GM21526 (cell line): ENCODE measurements around the gene UCP2.
"Not testable (repeated sequence)": the region's sequence is repeated elsewhere in the genome, so short reads cannot be mapped to it uniquely, and the experiment has no call there.

Experiments used
- ATAC-seq: cut with Tn5 transposase; IDR thresholded peaks from one replicate; pipeline ENCODE4 v1.9.1; 2021; ENCODE audit warnings: moderate library complexity; ENCODE audit not compliant: unreplicated experiment, low FRiP score

The UCP2 gene

GRCh38 chr11:73949246-73949645 is 33.4 kb downstream of the UCP2 start:
- no peak for ATAC-seq

GRCh38 chr11:73946798-73947458 is 35.7 kb downstream of the UCP2 start:
- ATAC-seq = no peak

DNA sequence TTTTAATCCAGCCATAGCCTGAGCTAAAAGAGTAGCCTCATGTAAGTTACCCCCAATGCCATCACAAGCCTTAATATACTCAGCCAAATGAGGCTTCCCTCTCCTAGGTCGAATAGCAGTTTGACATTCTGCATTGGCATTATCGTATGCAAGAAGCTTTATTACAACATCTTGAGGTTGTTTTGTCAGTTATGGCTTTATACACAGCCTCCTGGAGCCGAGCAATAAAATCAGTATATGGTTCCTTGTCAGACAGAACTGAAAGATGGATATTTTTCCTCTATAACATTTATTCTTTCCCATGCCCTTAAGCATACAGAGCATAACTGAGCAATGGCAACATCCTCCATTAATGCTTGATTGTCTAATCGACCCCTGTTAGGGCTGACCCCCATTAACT is 37.2 kb downstream of the UCP2 start:
- ATAC-seq = no peak

DNA sequence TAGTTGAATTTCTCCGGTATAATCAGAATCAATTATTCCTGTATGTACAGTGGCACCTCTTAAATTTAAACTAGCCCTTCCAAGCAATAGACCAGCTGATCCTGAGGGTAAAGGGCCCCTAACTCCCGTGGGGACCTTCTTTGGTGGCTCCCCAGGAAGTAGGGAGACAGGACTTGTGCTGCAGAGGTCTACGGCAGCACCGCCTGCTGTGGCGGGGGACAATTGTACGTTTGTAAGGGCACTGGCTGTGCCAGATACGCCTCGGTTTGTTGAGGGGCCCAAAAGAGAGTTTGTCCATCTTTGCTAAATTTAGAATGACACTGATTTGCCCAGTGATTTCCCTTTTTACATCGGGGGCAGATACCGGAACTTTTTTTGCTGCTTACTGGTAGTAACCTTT is 37.7 kb downstream of the UCP2 start:
- ATAC-seq = no peak

DNA sequence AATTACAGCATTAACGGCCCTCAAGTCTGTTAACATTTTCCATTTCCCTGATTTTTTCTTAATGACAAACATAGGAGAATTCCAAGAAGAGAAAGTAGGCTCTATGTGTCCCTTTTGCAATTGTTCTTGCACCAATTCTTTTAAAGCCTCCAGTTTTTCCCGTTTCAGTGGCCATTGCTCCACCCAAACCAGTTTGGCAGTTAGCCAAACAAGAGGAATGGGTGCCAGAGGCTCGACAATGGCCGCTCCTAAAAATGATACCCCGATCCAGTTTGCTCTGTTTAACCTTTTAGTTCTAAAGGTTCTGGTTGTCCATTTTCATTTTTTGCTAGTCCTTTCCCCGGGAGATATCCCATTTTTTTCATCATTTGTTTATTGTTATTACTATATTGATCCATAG is 38.6 kb downstream of the UCP2 start:
- ATAC-seq = no peak

DNA sequence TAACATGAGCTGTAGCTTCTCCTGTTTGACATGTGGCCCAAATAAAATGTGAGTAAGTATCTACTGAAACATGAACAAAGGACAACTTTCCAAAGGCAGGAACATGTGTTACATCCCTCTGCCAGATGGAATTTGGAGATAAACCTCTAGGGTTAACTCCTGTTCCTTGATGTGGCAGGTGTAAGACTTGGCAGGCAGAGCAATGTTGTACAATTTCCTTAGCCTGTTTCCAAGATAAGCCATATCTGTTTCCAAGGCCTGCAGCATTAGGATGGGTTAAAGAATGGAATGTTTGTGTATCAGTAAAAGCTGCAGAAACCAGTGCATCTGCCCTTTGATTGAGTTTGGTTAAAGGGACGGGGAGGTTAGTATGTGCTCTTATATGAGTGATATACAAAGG is 40.6 kb downstream of the UCP2 start:
- ATAC-seq = no peak

GRCh38 chr11:73940801-73941570 is 41.7 kb downstream of the UCP2 start:
- no peak for ATAC-seq

GRCh38 chr11:73939096-73939495 is 43.5 kb downstream of the UCP2 start:
- no peak for ATAC-seq

DNA sequence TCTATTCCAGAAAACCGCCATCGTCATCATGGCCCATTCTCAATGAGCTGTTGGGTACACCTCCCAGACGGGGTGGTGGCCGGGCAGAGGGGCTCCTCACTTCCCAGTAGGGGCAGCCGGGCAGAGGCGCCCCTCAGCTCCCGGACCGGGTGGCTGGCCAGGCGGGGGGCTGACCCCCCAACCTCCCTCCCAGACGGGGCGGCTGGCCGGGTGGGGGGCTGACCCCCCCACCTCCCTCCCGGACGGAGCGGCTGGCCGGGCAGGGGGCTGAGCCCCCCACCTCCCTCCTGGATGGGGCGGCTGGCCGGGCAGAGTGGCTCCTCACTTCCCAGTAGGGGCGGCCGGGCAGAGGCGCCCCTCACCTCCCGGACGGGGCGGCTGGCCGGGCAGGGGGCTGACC is 46.6 kb downstream of the UCP2 start:
- ATAC-seq = not testable (repeated sequence)

DNA sequence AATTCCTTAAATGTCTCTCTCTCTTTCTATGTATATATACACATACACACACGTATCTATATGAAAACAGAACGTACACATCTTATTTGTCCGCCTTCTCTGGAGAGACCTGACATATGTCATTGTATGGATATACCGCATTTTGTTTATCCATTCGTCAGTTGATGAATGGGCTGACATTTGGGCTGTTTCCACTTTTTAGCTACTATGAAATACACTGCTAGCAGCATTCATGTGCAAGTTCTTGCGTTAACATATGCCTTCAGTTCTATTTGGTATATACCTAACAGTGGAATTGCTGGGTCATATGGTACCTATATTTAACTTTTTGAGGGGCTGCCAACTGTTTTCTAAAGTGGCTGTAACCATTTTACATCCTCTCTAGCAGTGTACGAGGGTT is 49.9 kb downstream of the UCP2 start:
- no peak for ATAC-seq

DNA sequence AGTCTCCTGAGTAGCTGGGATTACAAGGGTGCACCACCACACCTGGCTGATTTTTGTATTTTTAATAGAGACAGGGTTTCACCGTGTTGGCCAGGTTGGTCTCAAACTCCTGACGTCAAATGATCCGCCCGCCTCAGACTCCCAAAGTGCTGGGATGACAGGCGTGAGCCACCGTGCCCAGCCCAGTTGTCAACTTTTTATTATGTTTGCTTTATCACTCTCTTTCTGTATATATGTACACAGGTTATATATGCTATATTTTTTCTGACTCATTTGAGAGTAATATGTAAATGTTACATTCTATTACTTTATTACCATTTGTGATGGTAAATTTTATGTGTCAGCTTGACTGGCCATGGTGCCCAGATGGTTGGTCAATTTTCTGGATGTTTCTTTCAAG is 50.7 kb downstream of the UCP2 start:
- ATAC-seq = no peak

DNA sequence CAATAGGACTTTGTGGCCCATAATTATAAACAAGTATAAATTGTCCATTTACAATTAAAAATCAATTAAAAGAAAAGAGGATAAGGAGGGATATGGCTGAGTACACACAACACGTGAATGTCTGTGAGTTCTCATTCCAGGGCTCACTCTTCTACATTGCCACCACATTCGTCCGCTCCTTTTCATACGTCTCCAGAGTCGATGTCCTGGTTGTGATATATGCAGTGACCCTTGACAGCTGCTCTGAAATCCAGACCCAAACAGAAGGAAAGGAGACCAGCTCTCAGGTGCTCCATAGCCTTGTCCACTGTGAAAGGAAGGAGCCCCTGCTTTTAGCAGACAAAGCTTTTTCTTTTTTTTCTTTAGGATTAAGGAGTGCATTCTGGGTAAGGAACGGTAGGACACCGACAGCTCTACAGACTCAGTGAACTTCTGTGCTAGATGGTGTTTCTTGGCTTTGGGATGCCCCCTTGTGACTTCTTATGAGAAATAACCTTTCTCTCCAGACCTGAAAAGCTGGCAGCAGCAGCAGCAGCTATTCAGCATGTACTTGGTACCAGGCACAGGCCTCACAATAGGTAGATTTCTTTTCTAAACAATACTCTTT is 51.5 kb downstream of the UCP2 start:
- no peak for ATAC-seq

- ATAC-seq = no peak
Observed at GRCh38 chr11:73929388-73929787, 53.3 kb downstream of the UCP2 start.
